ENCODE results near the gene RFX6. TPM values are rescaled to one million over a fixed set of nuclear protein-coding genes. Genes with fewer than 3 reads are reported as not detected.

RFX6 gene
- total RNA-seq, 1 experiment from 2014 or later = not detected

GRCh38 chr6:116954335-116954734, 77.3 kb downstream of the RFX6 start:
- Histone ChIP-seq H3K4me1 (ENCODE audit: control insufficient read depth in 1 of 2, insufficient read depth in 2 of 2, low read length in 2 of 2) (no peaks in the 10 kb centered on the region), H3K27me3 (ENCODE audit: insufficient read depth, low read length) (no peaks in the 10 kb centered on the region), H3K36me3 (ENCODE audit: control insufficient read depth in 1 of 2, insufficient read depth in 2 of 2, low read length in 2 of 2) (no peaks in the 10 kb centered on the region), H3K4me3 (replicated peaks in 1 of 2; ENCODE audit: low read depth in 1 of 2, low read length in 2 of 2) (no peak overlapping the region), H3K9me2 (ENCODE audit: insufficient read depth) (no peaks in the 10 kb centered on the region), H3K79me2 (ENCODE audit: insufficient read depth, low read length) (no peaks in the 10 kb centered on the region), H3K9me3 (ENCODE audit: control insufficient read depth in 1 of 2, insufficient read depth in 1 of 2, low read depth in 1 of 2, low read length in 2 of 2) (no peaks in the 10 kb centered on the region), H2AFZ (ENCODE audit: low read depth, low read length, poor library complexity, severe bottlenecking) (no peak overlapping the region), H4K20me1 (ENCODE audit: insufficient read depth) (no peaks in the 10 kb centered on the region), H3K4me2 (ENCODE audit: low read length) (no peak overlapping the region), H3K27ac (ENCODE audit: low read depth, low read length) (no peak overlapping the region), H3K9ac (ENCODE audit: low read length) (no peak overlapping the region)
- ATAC-seq = no peak
- ChIA-PET CTCF (no interaction called here), POLR2A (no interaction called here), RAD21 (ENCODE audit: low non-redundant PET in 1 of 2, low total read pairs in 2 of 2, uncharacterized antibody in 2 of 2, unreplicated experiment in 2 of 2) (no interaction called here)
- DNase-seq (ENCODE audit: low read depth, low spot score) = no peak
- no TSS peak for BruUV-seq (replicated peaks)
- intact Hi-C loops (cut with micrococcal nuclease) = no loop called here
- TF ChIP-seq ZFX (IDR thresholded peaks at IDR 0.05) = no peak
- no peak for TF ChIP-seq RAD21 (IDR thresholded peaks at IDR 0.05; ENCODE audit: low read depth)
- TF ChIP-seq, protein P1, sequence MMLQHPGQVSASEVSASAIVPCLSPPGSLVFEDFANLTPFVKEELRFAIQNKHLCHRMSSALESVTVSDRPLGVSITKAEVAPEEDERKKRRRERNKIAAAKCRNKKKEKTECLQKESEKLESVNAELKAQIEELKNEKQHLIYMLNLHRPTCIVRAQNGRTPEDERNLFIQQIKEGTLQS (IDR thresholded peaks at IDR 0.05) = no peak
- no peak for TF ChIP-seq ZNF274 (IDR thresholded peaks at IDR 0.05; ENCODE audit: low read depth, low read length)
- TF ChIP-seq POLR2AphosphoS5 (IDR thresholded peaks at IDR 0.05; ENCODE audit: low read depth, low read length) = no peak
- no peak for TF ChIP-seq CBX3 (IDR thresholded peaks at IDR 0.05; ENCODE audit: low read depth)
- no peak for TF ChIP-seq CEBPB (IDR thresholded peaks at IDR 0.05; ENCODE audit: low read depth)
- no peak for TF ChIP-seq CTCF (IDR thresholded peaks at IDR 0.05 in 2 of 3, conservative IDR thresholded peaks at IDR 0.05 in 1 of 3; ENCODE audit: borderline replicate concordance in 1 of 3, insufficient read depth in 1 of 3, low read depth in 2 of 3, low read length in 2 of 3)
- TF ChIP-seq ELF1 (IDR thresholded peaks at IDR 0.05; ENCODE audit: borderline replicate concordance, low read depth) = no peak
- no peak for TF ChIP-seq SRF (IDR thresholded peaks at IDR 0.05; ENCODE audit: low read depth)
- TF ChIP-seq JUND (IDR thresholded peaks at IDR 0.05) = no peak
- TF ChIP-seq, protein P2, sequence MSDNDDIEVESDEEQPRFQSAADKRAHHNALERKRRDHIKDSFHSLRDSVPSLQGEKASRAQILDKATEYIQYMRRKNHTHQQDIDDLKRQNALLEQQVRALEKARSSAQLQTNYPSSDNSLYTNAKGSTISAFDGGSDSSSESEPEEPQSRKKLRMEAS (IDR thresholded peaks at IDR 0.05) = no peak
- TF ChIP-seq POLR2A (IDR thresholded peaks at IDR 0.05; ENCODE audit: borderline replicate concordance, extremely low read depth, insufficient read depth, insufficient read length) = no peak
- no peak for TF ChIP-seq YY1 (IDR thresholded peaks at IDR 0.05; ENCODE audit: extremely low read depth, insufficient replicate concordance, low read depth, low read length)
- TF ChIP-seq SP1 (IDR thresholded peaks at IDR 0.05; ENCODE audit: low read depth) = no peak

Data from HCT116 (cell line).